ENCODE measurements around the gene DMGDH.

DNA sequence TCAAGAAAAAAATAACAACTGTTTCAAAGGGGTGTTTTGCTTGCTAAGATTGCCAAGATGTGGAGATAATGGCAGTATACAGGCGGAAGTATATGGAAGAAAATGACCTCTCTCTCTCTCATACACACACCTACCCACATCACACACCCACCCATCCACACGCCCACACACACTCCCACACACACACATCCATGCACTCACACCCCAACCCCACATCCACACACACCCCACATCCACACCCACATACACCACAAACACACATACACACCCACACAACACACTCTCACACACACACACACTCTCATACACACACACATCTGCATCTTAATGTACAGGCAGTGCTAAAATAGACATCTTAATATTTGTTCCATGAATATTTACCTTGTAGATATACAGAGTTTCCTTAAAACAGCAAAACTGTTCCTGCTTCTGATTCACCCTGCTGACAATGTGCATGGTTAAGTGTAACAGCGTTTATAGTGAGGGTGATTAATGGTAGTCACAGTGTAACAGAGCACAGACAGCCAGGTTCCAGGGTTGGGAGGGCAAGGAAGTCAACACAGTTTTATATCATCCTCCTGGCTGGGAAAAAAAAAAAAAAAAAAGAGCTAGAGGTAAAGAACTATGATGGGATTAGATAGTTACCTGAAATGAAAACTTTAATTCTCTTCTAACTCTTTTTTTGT, 8.3 kb upstream of the DMGDH start:
- TF ChIP-seq, protein P1, sequence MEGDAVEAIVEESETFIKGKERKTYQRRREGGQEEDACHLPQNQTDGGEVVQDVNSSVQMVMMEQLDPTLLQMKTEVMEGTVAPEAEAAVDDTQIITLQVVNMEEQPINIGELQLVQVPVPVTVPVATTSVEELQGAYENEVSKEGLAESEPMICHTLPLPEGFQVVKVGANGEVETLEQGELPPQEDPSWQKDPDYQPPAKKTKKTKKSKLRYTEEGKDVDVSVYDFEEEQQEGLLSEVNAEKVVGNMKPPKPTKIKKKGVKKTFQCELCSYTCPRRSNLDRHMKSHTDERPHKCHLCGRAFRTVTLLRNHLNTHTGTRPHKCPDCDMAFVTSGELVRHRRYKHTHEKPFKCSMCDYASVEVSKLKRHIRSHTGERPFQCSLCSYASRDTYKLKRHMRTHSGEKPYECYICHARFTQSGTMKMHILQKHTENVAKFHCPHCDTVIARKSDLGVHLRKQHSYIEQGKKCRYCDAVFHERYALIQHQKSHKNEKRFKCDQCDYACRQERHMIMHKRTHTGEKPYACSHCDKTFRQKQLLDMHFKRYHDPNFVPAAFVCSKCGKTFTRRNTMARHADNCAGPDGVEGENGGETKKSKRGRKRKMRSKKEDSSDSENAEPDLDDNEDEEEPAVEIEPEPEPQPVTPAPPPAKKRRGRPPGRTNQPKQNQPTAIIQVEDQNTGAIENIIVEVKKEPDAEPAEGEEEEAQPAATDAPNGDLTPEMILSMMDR (IDR thresholded peaks at IDR 0.05) = no peak
- TF ChIP-seq POLR2A (IDR thresholded peaks at IDR 0.05) = no peak

All from right lobe of liver (tissue), 4 donors.